Measurements from ENCODE around the gene GRK5. TPM values are rescaled to one million over a fixed set of nuclear protein-coding genes. Genes with fewer than 3 reads are reported as not detected.

GRK5 gene
- total and polyA plus RNA-seq, 9 of the 15 experiments (the other 6 are each of a cell fraction or from before 2014, with no cell fraction given) = 0.46 to 0.83 (median 0.67) TPM; not detected in 2

- no peak for TF ChIP-seq TOE1 (IDR thresholded peaks at IDR 0.05; ENCODE audit: borderline replicate concordance)
- TF ChIP-seq TOE1 (CRISPR knock-in tag; IDR thresholded peaks at IDR 0.05; ENCODE audit: borderline replicate concordance, low read depth) = no peak
These were observed 254.0 kb downstream of the GRK5 start (continued) for GRCh38 chr10:119461380-119461779.

DNA sequence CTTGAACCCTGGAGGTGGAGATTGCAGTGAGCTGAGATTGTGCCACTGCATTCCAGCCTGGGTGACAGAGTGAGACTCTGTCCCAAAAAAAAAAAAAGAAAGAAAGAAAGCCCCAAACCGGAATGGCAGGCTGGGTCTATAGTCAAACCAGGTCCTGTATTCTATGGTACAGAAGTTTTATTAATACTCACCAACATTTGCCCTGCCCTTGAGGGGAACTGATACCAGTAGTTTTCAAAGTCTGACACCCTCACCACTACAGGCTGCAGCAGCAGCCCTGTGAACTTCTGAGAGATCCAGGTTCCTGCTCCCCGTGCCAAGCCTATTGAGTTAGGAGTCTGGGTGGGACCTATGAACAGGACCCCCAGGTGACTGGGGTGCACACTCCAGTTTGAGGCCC, 254.6 kb downstream of the GRK5 start:
- in situ Hi-C loops (cut with MboI) (no loop called here), intact Hi-C loops (cut with micrococcal nuclease) (no loop called here)
- peaks cover 0 to 10% of the 10 kb centered on the region in 2 experiments; a peak in 4 of 5 replicates for H3K27me3 ChIP-seq (ENCODE audit: control insufficient read depth in 2 of 2, insufficient read depth in 2 of 2, low read length in 2 of 2)
- WGBS (ENCODE audit: insufficient coverage, low coverage, missing lambda C conversion rate) = 0% methylated on average over 1 of the region's 2 CpGs
- no peak overlapping the region for H3K4me3 ChIP-seq
- ATAC-seq (no peak), DNase-seq (ENCODE audit: extremely low read depth in 1 of 4, low spot score in 3 of 4) (no peak), FAIRE-seq (no peak)
- H3K36me3 ChIP-seq (ENCODE audit: control insufficient read depth, insufficient read depth, low read length) = no peaks in the 10 kb centered on the region
- no TSS peak for BruUV-seq (replicated peaks)
- H3K27ac ChIP-seq (ENCODE audit: extremely low read depth, low read depth, low read length) = no peak overlapping the region
- H3K9ac ChIP-seq (ENCODE audit: insufficient read depth in 1 of 2, low read depth in 2 of 2, low read length in 2 of 2) = no peak overlapping the region
- TF ChIP-seq, protein P1, sequence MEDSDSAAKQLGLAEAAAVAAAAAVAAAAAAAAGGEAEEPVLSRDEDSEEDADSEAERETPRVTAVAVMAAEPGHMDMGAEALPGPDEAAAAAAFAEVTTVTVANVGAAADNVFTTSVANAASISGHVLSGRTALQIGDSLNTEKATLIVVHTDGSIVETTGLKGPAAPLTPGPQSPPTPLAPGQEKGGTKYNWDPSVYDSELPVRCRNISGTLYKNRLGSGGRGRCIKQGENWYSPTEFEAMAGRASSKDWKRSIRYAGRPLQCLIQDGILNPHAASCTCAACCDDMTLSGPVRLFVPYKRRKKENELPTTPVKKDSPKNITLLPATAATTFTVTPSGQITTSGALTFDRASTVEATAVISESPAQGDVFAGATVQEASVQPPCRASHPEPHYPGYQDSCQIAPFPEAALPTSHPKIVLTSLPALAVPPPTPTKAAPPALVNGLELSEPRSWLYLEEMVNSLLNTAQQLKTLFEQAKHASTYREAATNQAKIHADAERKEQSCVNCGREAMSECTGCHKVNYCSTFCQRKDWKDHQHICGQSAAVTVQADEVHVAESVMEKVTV (CRISPR knock-in tag; IDR thresholded peaks at IDR 0.05) = no peak
- TF ChIP-seq, protein P2, sequence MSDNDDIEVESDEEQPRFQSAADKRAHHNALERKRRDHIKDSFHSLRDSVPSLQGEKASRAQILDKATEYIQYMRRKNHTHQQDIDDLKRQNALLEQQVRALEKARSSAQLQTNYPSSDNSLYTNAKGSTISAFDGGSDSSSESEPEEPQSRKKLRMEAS (CRISPR knock-in tag; IDR thresholded peaks at IDR 0.05) = no peak
- TF ChIP-seq MYNN (IDR thresholded peaks at IDR 0.05) (no peak), MYNN (CRISPR knock-in tag; IDR thresholded peaks at IDR 0.05) (no peak), PRMT5 (CRISPR knock-in tag; IDR thresholded peaks at IDR 0.05) (no peak), NRF1 (conservative IDR thresholded peaks at IDR 0.05 in 1 of 2, IDR thresholded peaks at IDR 0.05 in 1 of 2) (no peak), HMGN3 (IDR thresholded peaks at IDR 0.05; ENCODE audit: borderline replicate concordance, extremely low read depth, insufficient read length, low read depth, low read length) (no peak), RBFOX2 (IDR thresholded peaks at IDR 0.05; ENCODE audit: low read depth, low read length) (no peak), TAF9B (IDR thresholded peaks at IDR 0.05; ENCODE audit: partially characterized antibody) (no peak), FOS (IDR thresholded peaks at IDR 0.05; ENCODE audit: extremely low read depth, insufficient read length) (no peak), ZNF174 (CRISPR knock-in tag; IDR thresholded peaks at IDR 0.05) (no peak)
- H3K9me3 ChIP-seq (replicated peaks; ENCODE audit: control insufficient read depth, insufficient read depth, low read depth, low read length) = no peaks in the 10 kb centered on the region
- H3K79me2 ChIP-seq (ENCODE audit: control insufficient read depth, insufficient read depth, low read length) = no peaks in the 10 kb centered on the region
- H2AFZ ChIP-seq (ENCODE audit: low read depth, low read length) = no peak overlapping the region
- H3K4me1 ChIP-seq (replicated peaks in 1 of 2; ENCODE audit: control insufficient read depth in 2 of 2, insufficient read depth in 2 of 2, low read length in 2 of 2) = peaks cover 5 to 8% of the 10 kb centered on the region in 2 experiments; a peak in 3 of 5 replicates
- no peaks in the 10 kb centered on the region for H3K9me1 ChIP-seq (ENCODE audit: control insufficient read depth, insufficient read depth, low read length)
- POLR2A ChIA-PET = no interaction called here
- H3K4me2 ChIP-seq (ENCODE audit: insufficient read depth, low read length) = no peak overlapping the region
- H4K20me1 ChIP-seq (replicated peaks; ENCODE audit: control insufficient read depth, insufficient read depth, low read length) = no peaks in the 10 kb centered on the region
- CTCF ChIA-PET (ENCODE audit: low intra/inter-chr PET ratio) = no interaction called here

Data from K562 (cell line).